Right lobe of liver (tissue), 4 donors: Measurements from ENCODE around the gene PSME3IP1.

Experiments used
- CTCF ChIP-seq, 4 donors: fragments of 200-600 bp in 3 of 4; fragments of 450-650 bp in 1 of 4; IDR thresholded peaks; one replicate each; pipeline versions ENCODE4 v1.5.1 to v1.8.0; 2016 to 2022; ENCODE audit warnings: antibody characterized with exemption in 4 of 4, mild to moderate bottlenecking in 2 of 4
- POLR2A ChIP-seq: fragments of 450-650 bp; IDR thresholded peaks from one replicate; pipeline ENCODE4 v1.6.1; 2017; ENCODE audit warnings: antibody characterized with exemption, mild to moderate bottlenecking
- donor health status: DM: no; HTN: no; CAD: no.
- donor health status: DM: no; HTN: no; CAD: no.
- donor health status: DM: no; HTN: yes; CAD: no.

- TF ChIP-seq CTCF (IDR thresholded peaks at IDR 0.05): no peak
- no peak for TF ChIP-seq POLR2A
Observed at GRCh38 chr16:57185446-57185944, 344 bp downstream of the PSME3IP1 start.
